HG02571 (cell line): ENCODE data around the gene FHL1.

ENCODE experiments used
- ATAC-seq: cut with Tn5 transposase; IDR thresholded peaks from one replicate; pipeline ENCODE4 v1.9.1; 2021; ENCODE audit warnings: mild to moderate bottlenecking, moderate library complexity; ENCODE audit not compliant: unreplicated experiment

The FHL1 gene

GRCh38 chrX:136185401-136186022 is 38.2 kb downstream of the FHL1 start:
- ATAC-seq = no peak

DNA sequence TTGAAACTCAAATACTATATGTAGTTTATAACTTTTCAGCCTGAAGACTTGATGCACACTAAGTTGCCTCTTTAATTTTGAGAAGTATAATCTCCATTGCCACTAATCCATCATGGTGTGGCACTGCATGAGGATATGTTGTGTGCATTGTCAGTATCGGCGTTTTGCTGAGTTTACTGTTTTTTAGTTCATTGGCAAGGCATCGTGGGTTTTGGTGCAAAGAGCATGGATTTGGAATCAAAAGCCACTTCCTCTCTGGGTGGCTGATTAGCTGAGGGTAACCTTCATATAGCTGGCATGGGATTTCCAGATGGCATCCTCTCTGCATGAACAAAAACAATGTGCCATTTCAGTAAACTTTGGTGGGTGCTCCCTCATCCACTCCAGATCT is 38.7 kb downstream of the FHL1 start:
- ATAC-seq = no peak

DNA sequence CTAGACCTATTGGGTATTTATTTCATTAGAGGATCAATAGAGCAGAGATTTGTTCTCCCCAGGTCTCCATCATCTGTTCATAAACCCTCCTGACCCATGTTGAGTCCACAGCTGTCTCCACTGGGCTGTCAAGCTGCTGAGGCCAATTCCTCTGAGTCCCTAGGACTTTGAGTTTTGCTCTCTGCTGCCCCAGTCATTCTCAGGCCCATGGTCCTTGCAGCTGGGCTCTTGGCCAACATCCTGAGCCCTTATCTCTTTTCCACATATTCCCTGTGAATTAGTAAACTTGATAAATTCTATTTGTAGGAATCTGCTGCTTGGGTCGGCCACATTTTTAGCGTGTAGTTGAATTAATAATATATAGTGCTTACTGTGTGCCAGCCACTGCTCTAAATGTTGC is 41.9 kb downstream of the FHL1 start:
- ATAC-seq = no peak

DNA sequence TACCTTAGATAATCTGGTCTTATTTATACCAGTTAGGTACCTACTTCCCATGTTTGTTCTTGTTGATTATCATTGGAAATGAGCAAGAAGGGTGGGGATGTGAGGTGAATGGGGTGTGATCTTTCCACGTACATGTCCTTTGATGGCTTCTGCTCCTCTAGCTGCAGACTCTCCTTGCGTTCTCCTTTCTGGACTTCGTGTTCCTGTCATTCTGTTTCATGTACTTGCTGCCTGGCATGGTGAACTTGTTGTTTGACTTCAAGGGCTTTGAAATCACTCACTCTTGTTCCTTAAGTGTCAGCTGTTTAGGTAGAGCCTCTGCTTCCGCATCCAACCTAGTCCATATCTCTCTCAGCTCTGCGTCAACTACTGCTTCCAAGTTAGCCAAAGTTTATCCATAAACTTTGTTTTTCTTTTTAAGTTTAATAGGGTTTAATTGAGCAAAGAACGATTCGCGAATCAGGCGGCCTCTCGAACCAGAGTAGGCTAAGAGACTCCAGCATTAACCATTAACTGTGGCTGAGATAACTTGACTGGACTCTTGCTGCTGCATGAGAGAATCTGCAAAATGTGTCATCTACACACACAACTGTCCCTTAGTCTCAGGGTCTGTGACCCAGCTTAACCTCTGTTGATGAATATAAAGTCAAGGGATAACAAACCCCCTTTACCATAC is 42.8 kb downstream of the FHL1 start:
- ATAC-seq = no peak

DNA sequence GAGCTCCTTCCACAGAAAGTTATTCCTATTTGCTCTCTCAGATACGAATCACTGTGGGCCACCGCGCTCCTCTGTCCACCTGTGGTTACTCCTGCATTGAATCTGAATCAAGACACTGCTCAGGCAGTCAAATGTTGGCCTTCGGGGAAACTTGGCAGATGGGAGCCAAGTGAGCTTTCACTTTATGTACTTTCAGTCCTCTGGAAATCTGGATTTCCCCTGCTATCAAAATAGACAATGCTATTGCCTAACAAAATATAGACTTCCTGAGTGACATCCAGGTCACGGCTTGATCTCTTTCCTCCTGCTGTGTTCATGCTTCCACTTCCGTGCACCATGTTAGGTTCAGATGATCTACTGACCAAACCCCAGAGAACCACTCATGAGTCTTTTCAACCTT is 43.8 kb downstream of the FHL1 start:
- ATAC-seq = no peak

DNA sequence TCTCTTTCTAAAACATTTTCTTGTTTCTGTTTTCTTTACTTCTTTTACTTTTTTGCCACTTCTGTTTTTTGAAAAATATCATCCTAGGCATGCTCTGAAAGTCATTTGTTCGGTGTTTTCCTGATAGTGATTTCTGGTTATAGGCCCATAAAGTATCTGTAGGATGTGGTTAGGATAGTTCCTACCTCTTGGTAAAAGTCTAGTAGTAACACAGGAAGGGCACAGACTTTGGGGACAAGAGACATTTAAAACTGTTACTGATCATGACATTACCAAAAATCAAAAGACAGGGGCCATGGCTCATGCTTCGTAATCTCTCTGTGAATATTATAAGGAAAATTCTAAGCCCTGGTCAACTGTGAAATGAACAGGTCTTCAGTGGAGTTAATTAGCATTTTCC is 44.8 kb downstream of the FHL1 start:
- ATAC-seq = no peak

DNA sequence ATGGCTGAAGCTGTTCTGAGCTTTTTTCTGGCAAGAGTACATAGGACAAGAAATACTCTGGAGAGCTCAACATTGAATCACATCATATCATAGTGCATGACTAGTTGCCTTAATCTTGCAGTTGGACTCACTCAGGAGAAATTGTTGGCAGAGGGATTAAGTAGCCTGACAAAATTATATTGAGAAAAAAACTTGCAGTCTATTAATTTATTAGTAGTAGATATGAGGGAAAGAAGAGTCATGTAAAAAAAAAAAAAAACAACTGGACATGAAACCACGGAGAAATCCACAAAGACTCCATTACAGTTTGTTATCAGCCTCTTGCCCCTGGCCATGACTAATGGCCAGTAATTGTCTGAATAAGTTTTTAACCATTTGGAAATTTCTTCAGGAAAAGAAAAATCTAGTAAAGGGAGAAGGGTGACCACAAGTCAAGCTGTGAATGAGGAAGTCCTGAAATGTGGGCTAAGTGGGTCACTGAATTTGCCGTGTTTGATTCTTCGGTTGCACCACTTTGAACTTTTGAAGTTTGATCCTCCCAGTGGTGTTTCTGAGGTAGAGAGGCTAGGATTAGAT is 45.6 kb downstream of the FHL1 start:
- no peak for ATAC-seq

GRCh38 chrX:136193771-136194170 is 46.4 kb downstream of the FHL1 start:
- ATAC-seq = no peak

GRCh38 chrX:136194536-136194935 is 47.2 kb downstream of the FHL1 start:
- ATAC-seq = no peak

DNA sequence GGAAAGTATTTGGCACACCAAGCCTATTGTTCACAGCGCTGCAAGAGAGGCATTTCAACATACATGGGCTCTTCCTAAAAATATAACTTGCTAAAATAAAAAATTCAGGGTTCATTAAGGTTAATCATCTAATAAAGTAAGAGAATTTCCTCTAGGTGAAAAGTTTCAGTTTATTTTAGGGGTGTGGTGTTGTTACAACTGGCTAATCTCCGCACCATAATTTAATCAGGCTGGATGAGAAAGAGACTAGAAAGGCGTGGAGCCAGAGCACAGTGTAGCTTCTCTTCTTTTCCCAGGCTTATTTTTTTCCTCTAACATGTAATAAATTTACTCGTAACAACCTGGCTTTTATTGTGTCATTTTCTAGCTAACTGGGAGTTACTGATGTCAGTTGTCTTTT is 47.9 kb downstream of the FHL1 start:
- ATAC-seq = no peak

DNA sequence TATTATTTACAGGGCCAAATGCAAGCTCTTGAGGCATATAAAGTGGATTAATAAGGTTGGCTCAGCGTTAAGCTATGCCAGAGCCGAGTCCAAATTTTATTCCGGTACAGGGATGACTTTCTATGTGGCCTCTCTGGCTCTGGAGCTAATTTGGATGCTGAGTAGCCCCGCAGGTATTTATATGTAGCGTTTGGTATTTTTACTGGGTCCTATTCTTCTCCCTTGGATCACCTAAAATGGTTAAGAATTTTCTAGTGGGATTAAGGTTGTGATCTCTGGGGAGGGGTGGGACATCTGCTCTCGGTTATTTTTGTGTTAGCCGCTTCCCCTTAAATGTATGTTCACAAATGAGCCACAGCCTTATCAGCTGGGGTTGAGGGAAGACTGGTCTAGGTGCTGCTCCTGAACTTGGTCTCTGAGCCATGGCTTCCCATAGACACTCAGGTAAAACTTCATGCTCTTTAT is 49.4 kb downstream of the FHL1 start:
- ATAC-seq = no peak

- ATAC-seq = no peak
These were observed 50.7 kb downstream of the FHL1 start for GRCh38 chrX:136198010-136198409.

GRCh38 chrX:136198678-136199243 is 51.4 kb downstream of the FHL1 start:
- no peak for ATAC-seq

GRCh38 chrX:136199365-136199764 is 52.0 kb downstream of the FHL1 start:
- ATAC-seq = no peak

DNA sequence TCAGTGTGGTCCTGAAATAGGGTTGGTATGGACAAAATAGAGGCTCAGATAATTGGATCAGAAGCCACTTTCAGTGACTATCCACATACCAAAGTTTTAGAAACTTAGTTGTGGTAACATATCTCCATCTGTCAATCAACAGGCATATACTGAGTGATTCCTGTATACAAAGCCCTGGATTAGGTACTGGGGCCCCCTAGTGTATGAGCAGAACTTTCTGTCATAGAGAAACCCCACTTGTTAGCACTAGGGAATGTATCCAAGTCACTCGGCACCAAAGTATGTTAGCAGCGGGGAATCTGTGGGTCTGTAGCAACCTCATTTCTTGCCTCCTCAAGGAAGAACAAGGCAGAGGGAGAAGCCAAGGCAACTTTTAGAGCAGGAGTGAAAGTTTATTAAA is 53.1 kb downstream of the FHL1 start:
- ATAC-seq = no peak

- no peak for ATAC-seq
These were observed 54.3 kb downstream of the FHL1 start for GRCh38 chrX:136201601-136202000.

DNA sequence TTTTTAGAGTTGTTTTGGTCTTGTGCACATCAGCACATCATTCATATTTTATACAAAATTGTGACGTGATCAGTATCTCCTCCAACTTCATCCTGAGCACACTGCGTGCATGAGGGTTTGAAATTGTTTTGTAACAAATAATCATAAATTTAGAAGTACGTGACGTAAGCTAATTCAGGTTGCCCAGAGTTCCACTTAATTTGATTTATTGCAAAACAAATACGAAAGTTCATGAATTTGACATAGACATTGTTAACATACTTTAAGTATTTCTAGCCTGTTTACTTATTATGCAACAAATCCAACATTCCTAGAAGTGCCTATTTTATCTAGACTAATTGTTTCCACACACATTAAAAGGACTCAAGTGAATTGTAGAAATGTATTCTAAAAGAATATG is 55.6 kb downstream of the FHL1 start:
- no peak for ATAC-seq

DNA sequence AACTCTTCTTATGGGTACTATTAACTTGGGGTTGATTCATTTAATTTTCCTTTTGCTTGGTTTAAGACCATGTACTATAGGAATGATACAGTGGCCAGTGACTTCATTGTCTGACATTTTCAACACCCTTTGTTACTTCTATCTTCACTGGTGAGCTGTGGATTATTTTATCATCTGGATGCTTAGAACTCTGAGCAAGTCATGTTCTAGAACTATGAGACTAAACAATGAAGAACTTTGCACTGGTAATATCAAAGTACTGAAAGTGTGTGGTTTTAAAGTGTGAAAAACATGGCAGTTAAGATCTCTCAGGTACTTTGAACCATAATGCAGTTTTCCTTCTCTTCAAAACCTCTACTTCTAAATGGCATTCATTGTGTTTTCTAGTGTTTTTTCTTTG is 56.1 kb downstream of the FHL1 start:
- ATAC-seq = no peak

DNA sequence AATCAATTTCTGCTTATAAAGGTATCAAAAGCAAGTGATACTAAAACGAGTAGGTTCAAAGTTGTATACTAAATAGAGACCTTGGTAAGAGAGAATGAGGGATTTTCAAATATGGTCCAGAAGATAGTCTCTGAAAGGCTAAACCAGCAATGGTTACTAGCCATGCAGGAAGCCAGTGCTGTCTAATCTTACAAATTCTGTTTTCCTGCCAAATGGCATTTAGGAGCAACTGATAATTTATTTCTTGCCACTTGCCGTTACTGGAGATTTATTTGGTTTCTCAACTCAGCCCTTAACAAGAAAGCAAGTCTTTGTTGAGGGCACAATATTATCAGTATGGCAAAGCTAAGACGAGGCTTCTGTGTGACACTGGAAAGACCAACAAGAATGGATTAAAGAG is 56.6 kb downstream of the FHL1 start:
- no peak for ATAC-seq

GRCh38 chrX:136204571-136204970 is 57.2 kb downstream of the FHL1 start:
- no peak for ATAC-seq

GRCh38 chrX:136205882-136206380 is 58.6 kb downstream of the FHL1 start:
- ATAC-seq = no peak

DNA sequence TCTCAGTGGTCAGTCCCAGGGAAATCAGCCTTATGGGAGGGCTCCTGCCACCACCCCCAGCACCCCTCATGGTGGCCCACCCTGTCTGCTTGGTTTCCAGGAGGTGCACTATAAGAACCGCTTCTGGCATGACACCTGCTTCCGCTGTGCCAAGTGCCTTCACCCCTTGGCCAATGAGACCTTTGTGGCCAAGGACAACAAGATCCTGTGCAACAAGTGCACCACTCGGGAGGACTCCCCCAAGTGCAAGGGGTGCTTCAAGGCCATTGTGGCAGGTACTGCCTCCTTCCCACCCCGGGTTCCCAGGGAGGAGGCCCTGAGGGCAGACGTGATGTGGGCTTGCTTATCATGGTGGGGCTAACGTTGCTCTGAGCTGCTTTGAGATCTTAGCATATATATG is 59.6 kb downstream of the FHL1 start:
- ATAC-seq = no peak
